IMR-90 (cell line): ENCODE data around the gene C1QTNF9B. TPM values are rescaled to one million over a fixed set of nuclear protein-coding genes. Genes with fewer than 3 reads are reported as not detected.
A peak's percentile ranks its signal among the peaks of the same experiment; 100 is the strongest.

Experiments used
- ATAC-seq: fragments of 200-7000 bp; cut with Tn5 transposase; 2 replicates; pipeline ENCODE4 v1.9.1; 2020; ENCODE audit warnings: low read depth, mild to moderate bottlenecking, moderate library complexity
- BruUV-seq: library from RNA; stranded (reverse); fragments of 400-500 nt; replicated peaks from 2 replicates; lab custom pipeline; 2021; lab: Mats Ljungman, UMichigan
- CTCF ChIA-PET: fragments of 300-600 bp; formaldehyde crosslinking; extraction: SDS; loops from one replicate; lab custom pipeline; 2021; ENCODE audit warnings: antibody characterized with exemption; lab: Yijun Ruan, JAX
- POLR2A ChIA-PET: fragments of 300-600 bp; sonication (Branson Sonifier 250); formaldehyde crosslinking; loops from one replicate; lab custom pipeline; 2022; ENCODE audit warnings: antibody characterized with exemption; ENCODE audit not compliant: unreplicated experiment; lab: Charles Lee
- DNase-seq: peaks from one replicate; pipeline ENCODE4 v3.0.0; 2013
- H2AFZ ChIP-seq: replicated peaks from 2 replicates; pipeline ENCODE3; 2013; ENCODE audit warnings: low read length, mild to moderate bottlenecking; ENCODE audit not compliant: poor library complexity
- H2AK5ac ChIP-seq: 2 replicates; pipeline ENCODE4 v1.6.1; 2013; ENCODE audit warnings: low read depth, low read length, inconsistent platforms
- H2AK9ac ChIP-seq: replicated peaks from 2 replicates; pipeline ENCODE3; 2013; ENCODE audit warnings: mild to moderate bottlenecking, low read depth, low read length, moderate library complexity; ENCODE audit not compliant: poor library complexity
- H2BK120ac ChIP-seq: 2 replicates; pipeline ENCODE4 v1.6.1; 2013; ENCODE audit warnings: low read depth, low read length, inconsistent platforms
- H2BK15ac ChIP-seq: 3 replicates; pipeline ENCODE4 v1.6.1; 2013; ENCODE audit warnings: low read depth, low read length, inconsistent platforms
- H2BK20ac ChIP-seq: 2 replicates; pipeline ENCODE4 v1.6.1; 2013; ENCODE audit warnings: low read depth, mild to moderate bottlenecking, inconsistent platforms, low read length, moderate library complexity
- H2BK5ac ChIP-seq: 2 replicates; pipeline ENCODE4 v1.6.1; 2013; ENCODE audit warnings: mild to moderate bottlenecking, low read depth, low read length, inconsistent platforms; ENCODE audit not compliant: poor library complexity, severe bottlenecking
- H3K14ac ChIP-seq: replicated peaks from 2 replicates; pipeline ENCODE4 v1.6.1; 2013; ENCODE audit warnings: low read depth, low read length, inconsistent platforms
- H3K18ac ChIP-seq: 2 replicates; pipeline ENCODE4 v1.6.1; 2013; ENCODE audit warnings: low read depth, low read length, control low read depth
- H3K23ac ChIP-seq: 2 replicates; pipeline ENCODE4 v1.6.1; 2013; ENCODE audit warnings: low read depth, low read length, inconsistent platforms
- H3K27ac ChIP-seq: 2 replicates; pipeline ENCODE4 v1.5.1; 2013; ENCODE audit warnings: mild to moderate bottlenecking, control low read depth, low read length; ENCODE audit not compliant: insufficient read depth
- H3K27me3 ChIP-seq: 2 replicates; pipeline ENCODE4 v1.6.1; 2013; ENCODE audit warnings: low read length; ENCODE audit not compliant: control insufficient read depth, insufficient read depth
- H3K36me3 ChIP-seq: 2 replicates; pipeline ENCODE4 v1.6.1; 2013; ENCODE audit warnings: low read length, mixed read lengths; ENCODE audit not compliant: control insufficient read depth, insufficient read depth
- H3K4ac ChIP-seq: 2 replicates; pipeline ENCODE4 v1.6.1; 2013; ENCODE audit warnings: low read depth, low read length, inconsistent platforms
- H3K4me1 ChIP-seq: 2 replicates; pipeline ENCODE4 v1.6.1; 2013; ENCODE audit warnings: low read length, mixed read lengths; ENCODE audit not compliant: control insufficient read depth, insufficient read depth
- H3K4me2 ChIP-seq: 2 replicates; pipeline ENCODE4 v1.6.1; 2013; ENCODE audit warnings: low read depth, mild to moderate bottlenecking, control low read depth, low read length, moderate library complexity
- H3K4me3 ChIP-seq: 2 replicates; pipeline ENCODE4 v1.5.1; 2013; ENCODE audit warnings: low read depth, mild to moderate bottlenecking, control low read depth, low read length, moderate library complexity; ENCODE audit not compliant: insufficient read depth
- H3K56ac ChIP-seq: 2 replicates; pipeline ENCODE4 v1.6.1; 2013; ENCODE audit warnings: low read length, inconsistent platforms; ENCODE audit not compliant: insufficient read depth; ENCODE audit errors: extremely low read depth
- H3K79me1 ChIP-seq, 2 experiments: 2 replicates each; pipeline ENCODE4 v1.6.1; 2013; ENCODE audit warnings: low read length in 2 of 2, inconsistent platforms in 1 of 2, low read depth in 1 of 2
- H3K9ac ChIP-seq: 2 replicates; pipeline ENCODE4 v1.6.1; 2013; ENCODE audit warnings: low read depth, low read length, control low read depth
- H3K9me1 ChIP-seq: 2 replicates; pipeline ENCODE4 v1.6.1; 2013; ENCODE audit warnings: low read length, inconsistent platforms; ENCODE audit not compliant: insufficient read depth
- H3K9me3 ChIP-seq: 2 replicates; pipeline ENCODE4 v1.6.1; 2013; ENCODE audit warnings: low read length; ENCODE audit not compliant: control insufficient read depth, insufficient read depth
- H4K20me1 ChIP-seq: 2 replicates; pipeline ENCODE4 v1.6.1; 2013; ENCODE audit warnings: low read length, inconsistent platforms; ENCODE audit not compliant: insufficient read depth
- H4K5ac ChIP-seq: 2 replicates; pipeline ENCODE4 v1.6.1; 2013; ENCODE audit warnings: mild to moderate bottlenecking, low read depth, low read length, control low read depth
- H4K8ac ChIP-seq, 2 experiments: 2 replicates each; pipeline ENCODE4 v1.6.1; 2013; ENCODE audit warnings: low read depth in 2 of 2, low read length in 2 of 2, control low read depth in 1 of 2, inconsistent platforms in 1 of 2
- H4K91ac ChIP-seq: 2 replicates; pipeline ENCODE4 v1.6.1; 2013; ENCODE audit warnings: low read depth, low read length, inconsistent platforms; ENCODE audit not compliant: insufficient read depth
- BHLHE40 ChIP-seq: fragments of 150-350 bp; IDR thresholded peaks from 2 replicates; pipeline ENCODE4 v1.6.1; 2016; ENCODE audit warnings: mild to moderate bottlenecking, low read depth, low read length
- CEBPB ChIP-seq: IDR thresholded peaks from 2 replicates; pipeline ENCODE4 v1.6.1; 2012; ENCODE audit warnings: low read depth, low read length, improper control_type of control experiment
- ELK1 ChIP-seq: fragments of 150-350 bp; IDR thresholded peaks from 2 replicates; pipeline ENCODE4 v1.6.1; 2016; ENCODE audit warnings: low read depth, mild to moderate bottlenecking, low read length, moderate library complexity, borderline replicate concordance
- FOS ChIP-seq: fragments of 150-350 bp; IDR thresholded peaks from 2 replicates; pipeline ENCODE4 v1.6.1; 2016; ENCODE audit warnings: low read depth, low read length
- MAFK ChIP-seq: IDR thresholded peaks from 2 replicates; pipeline ENCODE4 v1.6.1; 2012; ENCODE audit warnings: low read depth, low read length, improper control_type of control experiment
- NFE2L2 ChIP-seq: fragments of 150-350 bp; IDR thresholded peaks from 2 replicates; pipeline ENCODE4 v1.6.1; 2016; ENCODE audit warnings: low read depth, mild to moderate bottlenecking, low read length
- RCOR1 ChIP-seq: IDR thresholded peaks from 2 replicates; pipeline ENCODE4 v1.6.1; 2012; ENCODE audit warnings: mild to moderate bottlenecking, low read length, improper control_type of control experiment; ENCODE audit not compliant: insufficient replicate concordance
- SMC3 ChIP-seq: fragments of 150-350 bp; IDR thresholded peaks from 2 replicates; pipeline ENCODE4 v1.6.1; 2016; ENCODE audit warnings: low read depth, mild to moderate bottlenecking, antibody characterized with exemption, low read length, moderate library complexity
- USF2 ChIP-seq: fragments of 150-350 bp; IDR thresholded peaks from 2 replicates; pipeline ENCODE4 v1.6.1; 2017; ENCODE audit warnings: mild to moderate bottlenecking, antibody characterized with exemption, low read length, low read depth
- WGBS, 2 experiments: methylation state at CpG; one replicate each; pipeline versions ENCODE4 v1.1.5 to v1.1.7; 2013; ENCODE audit warnings: missing lambda C conversion rate in 2 of 2; ENCODE audit not compliant: insufficient read length in 1 of 2; ENCODE audit errors: extremely low coverage in 2 of 2; 5-methylcytosine and 5-hydroxymethylcytosine counted together
- dilution Hi-C: fragments of 300-500 bp; cut with HindIII; formaldehyde crosslinking; loops from one replicate; pipeline ENCODE4 v1.14.3; 2018; ENCODE audit warnings: low sequenced_read_pairs; ENCODE audit not compliant: unreplicated experiment
- in situ Hi-C: fragments of 300-500 bp; cut with MboI; formaldehyde crosslinking; loops from 3 replicates; pipeline ENCODE4 v1.14.3; 2019; ENCODE audit warnings: low sequenced_read_pairs, inconsistent platforms, mixed read lengths
- intact Hi-C: fragments of 100-400 bp; cut with micrococcal nuclease; formaldehyde crosslinking; loops from 2 replicates; pipeline ENCODE4 v1.10.0; 2022
- polyA plus RNA-seq, 3 experiments: library from polyadenylated mRNA; depleted of rRNA; stranded (reverse); fragments of >200 nt; gene quantifications; 2 replicates each; pipeline ENCODE4 v1.2.3, GENCODE V29; 2012; ENCODE audit warnings: low replicate concordance in 1 of 3
- total RNA-seq: library from RNA; depleted of rRNA; stranded (reverse); fragments of >200 nt; gene quantifications from 2 replicates; pipeline ENCODE4 v1.2.3, GENCODE V29; 2012
- TF ChIP-seq, protein P1 (sequence below): conservative IDR thresholded peaks from 2 replicates; pipeline ENCODE4 v1.5.1; 2012; ENCODE audit warnings: mild to moderate bottlenecking, low read depth, low read length, improper control_type of control experiment

C1QTNF9B gene
- total and polyA plus RNA-seq, 2 of the 4 experiments (the other 2 are of a cell fraction): 0.72 to 1.1 TPM

GRCh38 chr13:23934520-23934919, 37.2 kb upstream of the C1QTNF9B start:
- Histone ChIP-seq H3K79me1 (no peaks in the 10 kb centered on the region), H3K18ac (no peak overlapping the region), H3K27me3 (no peaks in the 10 kb centered on the region; the same call in 1 of the 2 replicates), H4K91ac (no peak overlapping the region), H2BK15ac (no peak overlapping the region), H3K9ac (no peak overlapping the region), H2AK9ac (no peak overlapping the region), H3K4me3 (no peak overlapping the region), H3K4me1 (no peaks in the 10 kb centered on the region), H3K23ac (no peak overlapping the region), H3K14ac (no peak overlapping the region), H2BK120ac (no peak overlapping the region), H3K4me2 (no peak overlapping the region), H3K4ac (no peak overlapping the region), H3K56ac (no peak overlapping the region), H2AK5ac (no peak overlapping the region), H3K9me3 (peaks cover 4% of the 10 kb centered on the region; the same call in 1 of the 2 replicates), H4K8ac (no peak overlapping the region), H3K27ac (no peak overlapping the region), H3K9me1 (no peaks in the 10 kb centered on the region), H2AFZ (no peak overlapping the region), H2BK20ac (no peak overlapping the region), H4K20me1 (no peaks in the 10 kb centered on the region), H2BK5ac (no peak overlapping the region), H3K36me3 (no peaks in the 10 kb centered on the region), H4K5ac (no peak overlapping the region)
- dilution Hi-C loops (no loop called here), in situ Hi-C loops (no loop called here), intact Hi-C loops (no loop called here)
- ChIA-PET POLR2A (no interaction called here), CTCF (no interaction called here)
- ATAC-seq (no peak), DNase-seq (peak; percentile 18)
- no TSS peak for BruUV-seq
- no peak for TF ChIP-seq ELK1
- no peak for TF ChIP-seq NFE2L2
- TF ChIP-seq SMC3: no peak
- no peak for TF ChIP-seq MAFK
- no peak for TF ChIP-seq CEBPB
- no peak for TF ChIP-seq FOS
- TF ChIP-seq RCOR1: no peak
- TF ChIP-seq USF2: no peak
- TF ChIP-seq, protein P1, sequence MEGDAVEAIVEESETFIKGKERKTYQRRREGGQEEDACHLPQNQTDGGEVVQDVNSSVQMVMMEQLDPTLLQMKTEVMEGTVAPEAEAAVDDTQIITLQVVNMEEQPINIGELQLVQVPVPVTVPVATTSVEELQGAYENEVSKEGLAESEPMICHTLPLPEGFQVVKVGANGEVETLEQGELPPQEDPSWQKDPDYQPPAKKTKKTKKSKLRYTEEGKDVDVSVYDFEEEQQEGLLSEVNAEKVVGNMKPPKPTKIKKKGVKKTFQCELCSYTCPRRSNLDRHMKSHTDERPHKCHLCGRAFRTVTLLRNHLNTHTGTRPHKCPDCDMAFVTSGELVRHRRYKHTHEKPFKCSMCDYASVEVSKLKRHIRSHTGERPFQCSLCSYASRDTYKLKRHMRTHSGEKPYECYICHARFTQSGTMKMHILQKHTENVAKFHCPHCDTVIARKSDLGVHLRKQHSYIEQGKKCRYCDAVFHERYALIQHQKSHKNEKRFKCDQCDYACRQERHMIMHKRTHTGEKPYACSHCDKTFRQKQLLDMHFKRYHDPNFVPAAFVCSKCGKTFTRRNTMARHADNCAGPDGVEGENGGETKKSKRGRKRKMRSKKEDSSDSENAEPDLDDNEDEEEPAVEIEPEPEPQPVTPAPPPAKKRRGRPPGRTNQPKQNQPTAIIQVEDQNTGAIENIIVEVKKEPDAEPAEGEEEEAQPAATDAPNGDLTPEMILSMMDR: no peak
- TF ChIP-seq BHLHE40: no peak
- WGBS, 2 experiments: no CpG with 5 or more reads among the region's 2 CpGs
